Colonic mucosa (tissue), 4 donors: ENCODE data around the gene SLIT2. TPM values are rescaled to one million over a fixed set of nuclear protein-coding genes. Genes with fewer than 3 reads are reported as not detected.

Experiments used
- DNase-seq: peaks from one replicate; pipeline ENCODE4 v3.0.0-alpha.2; 2020
- H3K27ac ChIP-seq: fragments of 200-600 bp; one replicate; pipeline ENCODE4 v1.8.0; 2021
- H3K27me3 ChIP-seq: fragments of 200-600 bp; one replicate; pipeline ENCODE4 v1.8.0; 2021
- H3K36me3 ChIP-seq: fragments of 200-600 bp; one replicate; pipeline ENCODE4 v1.8.0; 2021
- H3K4me1 ChIP-seq: fragments of 200-600 bp; one replicate; pipeline ENCODE4 v1.8.0; 2021; ENCODE audit warnings: mild to moderate bottlenecking
- H3K4me3 ChIP-seq: fragments of 200-600 bp; one replicate; pipeline ENCODE4 v1.8.0; 2021
- H3K9ac ChIP-seq, 2 donors: one replicate each; pipeline ENCODE4 v1.7.0; 2013; ENCODE audit warnings: control low read depth in 2 of 2, low read depth in 2 of 2, low read length in 2 of 2
- H3K9me3 ChIP-seq: fragments of 200-600 bp; one replicate; pipeline ENCODE4 v1.8.0; 2021
- intact Hi-C: fragments of 100-400 bp; cut with DNase I; formaldehyde crosslinking; loops from one replicate; pipeline ENCODE4 v1.14.1; 2022
- total RNA-seq, 2 donors: library from RNA; stranded (reverse); fragmentation: NEBNext Ultra II Directional in 1 of 2; extraction: Animal tissue kit (Norgen Biotek cat#: 25700) in 1 of 2; gene quantifications; one replicate each; pipeline ENCODE4 v1.2.1, GENCODE V29; 2021
- TF ChIP-seq, protein P1 (sequence below): fragments of 200-600 bp; IDR thresholded peaks from one replicate; pipeline ENCODE4 v1.8.0; 2022; ENCODE audit warnings: antibody characterized with exemption, mild to moderate bottlenecking
- donor health status: healthy.
- donor health status: DM: no; HTN: no; CAD: no.
- donor health status: DM: no; HTN: no; CAD: no.

SLIT2 gene
- total RNA-seq, 2 donors from 2014 or later: 2.0 to 4.4 TPM

DNA sequence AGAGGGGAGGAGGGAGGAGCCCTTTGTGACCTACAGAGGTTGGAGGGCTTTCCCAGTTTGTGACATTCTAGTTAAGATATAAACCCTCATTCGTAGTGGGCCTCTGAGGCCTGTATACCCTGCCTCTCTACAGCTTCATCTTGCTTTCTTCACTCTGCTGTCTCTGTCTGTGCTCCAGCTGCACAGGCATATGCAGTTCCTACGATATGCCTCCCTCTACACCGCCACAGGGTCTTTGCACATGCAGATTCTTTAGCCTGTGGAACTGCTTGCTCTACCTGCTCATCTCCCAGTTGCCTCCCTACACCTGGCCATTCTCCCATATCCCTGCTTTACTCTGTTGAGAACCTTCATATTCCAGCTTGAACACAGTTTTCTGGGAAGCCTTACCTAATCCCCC is 38.1 kb downstream of the SLIT2 start:
- Histone ChIP-seq H3K36me3 (no peaks in the 10 kb centered on the region), H3K27me3 (no peaks in the 10 kb centered on the region), H3K4me3 (no peak overlapping the region), H3K27ac (no peak overlapping the region), H3K9ac (no peak overlapping the region), H3K9me3 (no peaks in the 10 kb centered on the region), H3K4me1 (no peaks in the 10 kb centered on the region)
- TF ChIP-seq, protein P1, sequence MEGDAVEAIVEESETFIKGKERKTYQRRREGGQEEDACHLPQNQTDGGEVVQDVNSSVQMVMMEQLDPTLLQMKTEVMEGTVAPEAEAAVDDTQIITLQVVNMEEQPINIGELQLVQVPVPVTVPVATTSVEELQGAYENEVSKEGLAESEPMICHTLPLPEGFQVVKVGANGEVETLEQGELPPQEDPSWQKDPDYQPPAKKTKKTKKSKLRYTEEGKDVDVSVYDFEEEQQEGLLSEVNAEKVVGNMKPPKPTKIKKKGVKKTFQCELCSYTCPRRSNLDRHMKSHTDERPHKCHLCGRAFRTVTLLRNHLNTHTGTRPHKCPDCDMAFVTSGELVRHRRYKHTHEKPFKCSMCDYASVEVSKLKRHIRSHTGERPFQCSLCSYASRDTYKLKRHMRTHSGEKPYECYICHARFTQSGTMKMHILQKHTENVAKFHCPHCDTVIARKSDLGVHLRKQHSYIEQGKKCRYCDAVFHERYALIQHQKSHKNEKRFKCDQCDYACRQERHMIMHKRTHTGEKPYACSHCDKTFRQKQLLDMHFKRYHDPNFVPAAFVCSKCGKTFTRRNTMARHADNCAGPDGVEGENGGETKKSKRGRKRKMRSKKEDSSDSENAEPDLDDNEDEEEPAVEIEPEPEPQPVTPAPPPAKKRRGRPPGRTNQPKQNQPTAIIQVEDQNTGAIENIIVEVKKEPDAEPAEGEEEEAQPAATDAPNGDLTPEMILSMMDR: no peak
- intact Hi-C loops: no loop called here
- no peak for DNase-seq

DNA sequence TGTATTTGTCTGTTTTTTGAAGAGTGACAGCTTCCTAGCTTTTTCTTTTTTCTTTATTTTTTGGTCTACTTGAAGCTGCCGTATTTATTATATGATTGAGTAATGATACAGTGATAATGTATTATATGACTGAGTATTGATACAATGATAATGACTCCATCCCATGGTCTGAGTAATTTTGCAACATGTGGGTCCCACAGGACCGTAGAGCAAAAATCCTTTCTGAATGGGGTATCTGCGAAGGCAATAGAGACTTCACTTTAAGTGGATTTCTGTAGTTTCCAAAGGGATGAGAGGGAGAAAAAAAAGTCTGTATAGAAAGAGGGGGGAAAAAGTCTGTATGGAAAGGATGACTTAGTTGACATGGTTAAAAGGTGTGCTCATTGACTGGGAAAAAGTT is 41.0 kb downstream of the SLIT2 start:
- no peak for DNase-seq

DNA sequence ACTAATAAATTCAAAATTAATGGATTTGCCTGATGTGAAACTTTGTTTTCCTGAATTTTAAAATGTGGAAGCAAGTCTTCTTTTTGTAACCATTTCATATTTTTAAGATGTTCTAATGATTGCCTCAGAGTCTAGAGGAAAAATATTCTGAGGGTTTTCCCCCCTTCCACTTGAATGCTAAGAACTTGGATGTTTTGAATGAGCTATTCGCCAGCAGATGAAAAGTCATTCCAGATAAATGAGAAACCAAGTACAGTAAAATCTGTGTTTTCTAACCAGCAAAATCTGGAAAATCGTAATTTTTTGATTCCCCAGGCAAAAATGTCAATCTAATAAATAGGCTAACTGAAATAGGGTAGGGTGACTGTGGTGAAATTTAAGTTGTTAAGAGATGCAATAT is 45.6 kb downstream of the SLIT2 start:
- no peaks in the 10 kb centered on the region for H3K9me3 ChIP-seq
- H3K4me1 ChIP-seq: no peaks in the 10 kb centered on the region
- no peaks in the 10 kb centered on the region for H3K36me3 ChIP-seq
- H3K27me3 ChIP-seq: no peaks in the 10 kb centered on the region
- no peak for DNase-seq
- no peak overlapping the region for H3K4me3 ChIP-seq
- intact Hi-C loops: no loop called here
- no peak overlapping the region for H3K27ac ChIP-seq
- TF ChIP-seq, protein P1: no peak
- H3K9ac ChIP-seq: no peak overlapping the region

More for the DNA sequence above, 41.0 kb downstream of the SLIT2 start:
- Histone ChIP-seq H3K27me3 (no peaks in the 10 kb centered on the region), H3K4me3 (no peak overlapping the region), H3K9me3 (no peaks in the 10 kb centered on the region), H3K36me3 (no peaks in the 10 kb centered on the region), H3K27ac (no peak overlapping the region), H3K4me1 (no peaks in the 10 kb centered on the region), H3K9ac (no peak overlapping the region)
- intact Hi-C loops: no loop called here
- TF ChIP-seq, protein P1: no peak

DNA sequence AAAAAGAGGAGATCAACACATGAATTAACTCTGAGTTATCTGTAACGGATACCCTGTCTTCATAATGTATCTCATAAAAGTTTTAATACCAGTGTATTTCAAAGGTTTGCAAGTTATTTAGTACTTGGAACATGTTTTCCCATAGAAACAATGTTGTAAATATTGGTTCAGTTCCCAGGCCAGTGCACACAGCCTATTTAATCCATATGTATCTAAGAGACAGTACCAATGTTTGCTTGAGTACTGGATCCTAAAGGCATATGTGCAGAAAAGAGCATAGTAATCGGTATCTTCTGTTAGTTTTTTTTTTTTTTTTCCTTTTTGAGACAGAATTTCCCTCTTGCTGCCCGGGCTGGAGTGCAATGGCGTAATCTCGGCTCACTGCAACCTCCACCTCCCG is 46.1 kb downstream of the SLIT2 start:
- no peak for DNase-seq

DNA sequence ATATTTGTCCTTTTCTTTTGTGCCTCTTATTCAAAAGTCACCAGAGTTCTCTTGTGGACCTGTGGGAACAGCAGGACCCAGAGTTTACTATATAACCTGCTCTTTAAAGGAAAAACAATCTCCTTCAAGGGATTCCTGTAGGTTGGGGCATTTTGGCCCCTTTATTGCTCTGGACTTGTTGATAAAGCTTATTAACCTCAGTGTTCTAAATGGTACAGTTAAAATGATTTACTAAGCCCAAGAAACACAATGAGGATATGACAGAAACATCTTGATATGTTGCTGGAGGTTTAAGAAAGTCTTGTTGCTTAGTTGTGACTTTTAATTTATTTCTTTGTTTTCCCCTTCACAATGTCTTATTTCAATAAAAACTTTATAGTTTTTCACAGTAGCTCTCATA is 46.8 kb downstream of the SLIT2 start:
- H3K27ac ChIP-seq: no peak overlapping the region
- intact Hi-C loops: no loop called here
- H3K27me3 ChIP-seq: no peaks in the 10 kb centered on the region
- no peaks in the 10 kb centered on the region for H3K36me3 ChIP-seq
- DNase-seq: no peak
- no peak overlapping the region for H3K9ac ChIP-seq
- H3K9me3 ChIP-seq: no peaks in the 10 kb centered on the region
- no peak overlapping the region for H3K4me3 ChIP-seq
- H3K4me1 ChIP-seq: no peaks in the 10 kb centered on the region
- TF ChIP-seq, protein P1: no peak

More for the DNA sequence above, 46.1 kb downstream of the SLIT2 start:
- intact Hi-C loops: no loop called here
- no peaks in the 10 kb centered on the region for H3K27me3 ChIP-seq
- H3K36me3 ChIP-seq: no peaks in the 10 kb centered on the region
- H3K9me3 ChIP-seq: no peaks in the 10 kb centered on the region
- H3K4me1 ChIP-seq: no peaks in the 10 kb centered on the region
- no peak overlapping the region for H3K4me3 ChIP-seq
- H3K9ac ChIP-seq: no peak overlapping the region
- TF ChIP-seq, protein P1: no peak
- H3K27ac ChIP-seq: no peak overlapping the region

DNA sequence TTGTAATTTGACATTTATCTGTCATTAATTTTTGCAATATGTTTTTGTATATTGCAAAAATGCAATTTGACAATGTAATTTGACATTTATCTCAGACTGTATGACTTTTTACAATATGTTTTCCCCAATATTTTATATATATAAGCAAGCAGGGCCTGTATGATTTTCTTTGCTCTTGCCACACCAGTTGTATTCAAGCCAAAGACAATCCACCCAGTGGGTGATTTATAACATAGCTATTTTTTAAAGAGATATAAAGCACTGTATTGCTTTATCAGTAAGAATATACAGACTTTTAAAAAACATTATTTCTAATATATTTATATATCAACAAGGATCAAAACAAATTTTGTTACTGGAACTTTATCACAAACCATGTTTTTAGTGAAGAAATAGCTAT is 47.3 kb downstream of the SLIT2 start:
- Histone ChIP-seq H3K9ac (no peak overlapping the region), H3K4me1 (no peaks in the 10 kb centered on the region), H3K9me3 (no peaks in the 10 kb centered on the region), H3K36me3 (no peaks in the 10 kb centered on the region), H3K27me3 (no peaks in the 10 kb centered on the region), H3K27ac (no peak overlapping the region), H3K4me3 (no peak overlapping the region)
- DNase-seq: no peak
- TF ChIP-seq, protein P1: no peak
- intact Hi-C loops: no loop called here
